Measurements from ENCODE around the gene N4BP2L1.
"Not testable (repeated sequence)": the region's sequence is repeated elsewhere in the genome, so short reads cannot be mapped to it uniquely, and the experiment has no call there.

The N4BP2L1 gene

DNA sequence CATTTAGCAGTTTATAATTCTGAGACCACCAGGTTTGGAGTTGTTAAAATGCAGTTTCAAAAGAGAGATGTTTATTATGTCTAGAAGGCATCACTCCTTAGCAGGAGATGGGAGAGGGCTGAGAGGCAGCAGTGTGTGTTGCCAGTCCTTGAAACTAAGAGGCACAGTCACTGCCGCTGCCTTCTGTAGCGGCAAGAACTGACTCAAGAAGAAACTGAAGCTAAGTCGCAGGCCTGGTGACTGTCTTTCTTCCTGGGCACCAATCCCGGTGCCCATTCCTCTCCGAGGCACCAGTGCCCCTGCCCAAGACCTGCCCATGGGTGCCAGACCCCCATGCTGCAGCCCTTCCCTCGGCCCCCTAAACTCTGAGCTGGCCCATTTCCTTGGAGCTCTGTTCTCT, 20.1 kb downstream of the N4BP2L1 start:
- no peak for DNase-seq (ENCODE audit: low read depth)
- H3K4me3 ChIP-seq (ENCODE audit: low read depth, low read length): no peak overlapping the region

DNA sequence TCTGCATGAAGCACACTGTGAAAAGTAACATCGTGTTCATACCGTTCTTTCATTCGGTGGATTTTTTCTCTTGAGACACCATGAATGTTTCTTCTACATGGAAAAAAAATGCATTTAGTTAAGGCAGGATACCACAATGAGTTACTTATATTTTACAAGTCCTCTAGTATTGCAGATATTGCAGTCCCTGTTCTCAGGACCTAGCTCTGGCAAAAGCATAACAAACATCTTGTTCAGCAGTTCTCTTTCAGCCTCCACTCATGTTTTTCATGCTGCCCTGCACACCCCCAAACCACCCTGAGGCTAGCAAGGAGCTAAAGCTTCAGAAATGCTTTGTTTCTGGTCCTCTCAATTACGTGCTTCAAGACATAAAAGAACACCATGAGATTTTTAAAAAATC, 24.8 kb downstream of the N4BP2L1 start:
- no peak for DNase-seq (ENCODE audit: low read depth)

DNA sequence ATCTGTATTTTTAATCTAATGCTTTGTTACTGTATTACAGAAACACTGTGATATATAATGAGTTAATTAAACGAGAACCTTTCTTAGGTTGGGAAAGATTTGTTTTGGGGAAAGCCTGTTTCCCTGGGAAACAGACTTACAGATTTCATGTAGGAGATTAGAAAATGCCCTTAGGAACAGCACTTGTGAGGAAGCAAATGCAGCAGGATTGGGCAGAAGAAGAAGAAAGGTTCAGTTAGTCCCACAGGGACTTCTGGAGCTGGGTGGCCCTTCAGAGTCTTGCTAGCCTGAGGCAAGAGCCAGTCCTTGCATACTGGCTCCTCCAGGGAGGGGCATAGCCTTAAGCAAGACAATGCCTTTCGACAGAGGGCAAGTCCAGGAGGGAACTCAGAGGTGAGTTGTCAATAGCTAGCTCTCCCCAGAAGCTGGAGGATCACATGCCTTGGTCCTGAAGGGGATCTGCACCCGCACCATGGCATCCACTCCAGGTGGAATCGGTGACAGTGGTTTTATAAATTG, 36.8 kb downstream of the N4BP2L1 start:
- H3K4me3 ChIP-seq (ENCODE audit: low read depth, low read length): no peak overlapping the region
- no peak for DNase-seq (ENCODE audit: low read depth)

More for the DNA sequence above, 24.8 kb downstream of the N4BP2L1 start:
- H3K4me3 ChIP-seq (ENCODE audit: low read depth, low read length): no peak overlapping the region

DNA sequence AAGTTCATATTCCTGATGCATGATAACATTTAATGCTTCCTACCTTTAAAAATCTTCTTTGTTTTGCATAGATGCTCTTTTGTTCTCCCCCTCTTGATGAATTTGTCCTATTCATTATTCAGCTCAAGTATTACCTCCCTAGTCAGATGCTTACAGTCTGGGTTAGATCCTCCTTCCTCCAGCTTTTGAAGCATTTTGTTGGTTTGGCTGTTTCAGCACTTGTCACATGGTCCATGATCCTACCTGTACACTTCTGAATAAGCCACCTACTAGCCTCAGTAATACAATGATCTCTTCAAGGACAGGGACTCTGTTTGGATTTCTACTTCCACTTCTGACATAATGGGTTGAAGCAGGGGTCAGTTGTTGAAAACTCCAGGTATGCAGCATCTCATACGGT, 37.4 kb downstream of the N4BP2L1 start:
- H3K4me3 ChIP-seq (ENCODE audit: low read depth, low read length): no peak overlapping the region
- no peak for DNase-seq (ENCODE audit: low read depth)

DNA sequence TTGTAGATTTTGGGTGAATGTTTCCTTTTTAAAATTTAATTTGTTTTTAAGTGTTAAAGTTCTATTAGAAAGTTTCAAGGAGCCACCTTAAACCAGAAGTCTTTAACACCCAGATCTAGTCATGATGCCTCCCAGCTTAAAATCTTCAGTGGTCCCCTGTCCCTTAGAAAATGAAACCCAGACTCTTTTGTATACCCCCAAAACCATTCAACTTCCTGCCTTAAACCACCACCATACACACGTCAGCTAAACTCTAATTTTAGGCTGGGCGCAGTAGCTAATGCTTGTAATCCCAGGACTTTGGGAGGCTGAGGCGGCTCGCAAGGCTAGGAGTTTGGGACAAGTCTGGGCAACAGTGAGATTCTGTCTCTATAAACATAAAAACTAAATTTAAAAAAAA, 37.9 kb downstream of the N4BP2L1 start:
- no peak for DNase-seq (ENCODE audit: low read depth)
- H3K4me3 ChIP-seq (ENCODE audit: low read depth, low read length): no peak overlapping the region

DNA sequence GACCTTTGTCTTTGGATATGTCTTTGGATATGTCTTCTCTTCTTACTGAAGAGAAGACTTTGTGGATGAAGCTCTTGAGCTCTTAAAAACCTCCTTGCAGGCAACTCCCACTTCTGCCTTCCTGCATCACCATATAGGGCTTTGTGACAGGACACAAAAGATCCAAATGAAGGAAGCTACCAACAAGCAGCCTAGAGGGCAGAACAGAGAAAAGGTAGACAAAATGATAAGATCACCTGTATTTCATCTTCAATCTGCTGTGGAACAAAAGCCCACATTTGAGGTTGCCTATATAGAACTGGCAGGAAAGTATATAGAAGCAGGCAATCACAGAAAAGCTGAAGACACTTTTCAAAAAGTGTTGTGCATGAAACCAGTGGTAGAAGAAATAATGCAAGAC, 42.5 kb downstream of the N4BP2L1 start:
- no peak overlapping the region for H3K4me3 ChIP-seq (ENCODE audit: low read depth, low read length)
- DNase-seq (ENCODE audit: low read depth): no peak

DNA sequence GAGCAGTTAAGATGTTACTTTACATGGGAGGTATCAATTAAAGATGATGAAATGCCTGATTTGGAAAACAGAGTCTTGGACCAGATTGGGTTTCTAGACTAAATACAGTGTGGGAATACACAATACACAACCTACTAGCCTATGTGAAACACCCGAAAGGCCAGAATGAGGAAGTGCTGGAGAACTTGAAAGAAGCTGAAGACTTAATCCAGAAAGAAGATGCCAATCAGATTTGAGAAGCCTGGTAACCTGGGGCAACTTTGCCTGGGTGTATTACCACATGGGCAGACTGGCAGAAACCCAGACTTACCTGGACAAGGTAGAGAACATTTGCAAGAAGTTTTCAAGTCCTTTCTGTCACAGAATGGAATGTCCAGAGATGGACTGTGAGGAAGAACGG, 43.2 kb downstream of the N4BP2L1 start:
- H3K4me3 ChIP-seq (ENCODE audit: low read depth, low read length): no peak overlapping the region
- DNase-seq (ENCODE audit: low read depth): no peak

DNA sequence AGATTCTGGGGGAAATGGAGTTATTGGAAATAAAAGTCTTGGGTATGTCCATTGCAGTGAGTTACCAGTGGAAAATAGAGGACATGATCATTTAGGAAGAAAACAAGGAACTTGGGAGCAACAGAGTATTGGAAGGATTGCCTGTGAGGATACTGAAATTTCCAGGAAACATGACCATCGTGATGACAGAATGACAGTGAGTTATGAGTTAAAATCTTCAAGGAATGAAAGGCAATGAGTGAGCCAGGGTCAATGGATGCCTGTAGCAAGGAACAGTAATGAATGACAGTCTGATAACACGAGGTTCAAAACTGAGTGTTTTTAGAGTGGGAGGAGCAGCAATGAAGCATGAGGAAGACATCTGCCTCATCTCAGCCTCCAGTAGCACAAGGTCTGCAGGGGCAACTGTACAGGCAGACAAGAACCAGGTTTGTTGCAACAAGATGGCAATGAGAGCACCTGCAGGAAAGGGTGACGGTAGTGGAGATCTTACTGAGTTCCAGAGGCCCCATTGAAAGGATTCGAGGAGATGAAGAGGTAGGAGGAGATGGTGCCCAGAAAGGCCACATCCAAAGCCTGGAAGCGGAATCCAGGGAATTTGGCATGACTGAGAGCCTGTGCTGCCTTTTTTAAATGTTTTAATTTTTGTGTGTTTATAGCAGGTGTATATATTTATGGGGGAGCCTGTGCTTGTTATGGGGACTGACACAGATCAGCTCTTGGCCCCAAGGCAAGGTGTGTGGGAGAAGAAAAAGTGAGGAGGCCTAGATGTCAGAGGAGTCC, 43.9 kb downstream of the N4BP2L1 start:
- H3K4me3 ChIP-seq (ENCODE audit: low read depth, low read length): no peak overlapping the region
- no peak for DNase-seq (ENCODE audit: low read depth)

DNA sequence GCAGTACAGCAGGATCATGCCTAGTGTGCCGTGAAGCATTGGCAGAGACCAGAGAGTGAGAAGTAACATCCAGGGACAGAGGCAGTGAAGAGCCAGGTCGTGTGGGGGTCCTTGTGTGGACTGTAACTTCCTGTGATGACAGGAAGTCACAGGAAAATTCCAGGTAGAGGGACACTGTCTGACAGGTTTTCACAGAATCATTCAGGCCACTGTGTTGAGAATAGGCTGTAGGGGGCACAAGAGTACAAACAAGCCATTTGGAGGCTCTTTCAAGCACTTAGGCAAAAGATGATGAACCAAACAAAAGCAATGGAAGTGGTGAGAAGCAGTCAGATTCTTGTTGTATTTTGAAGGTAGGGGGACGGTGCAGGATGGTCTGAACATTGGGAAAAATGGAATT, 46.4 kb downstream of the N4BP2L1 start:
- peak; percentile 3 for DNase-seq (ENCODE audit: low read depth)
- H3K4me3 ChIP-seq (ENCODE audit: low read depth, low read length): no peak overlapping the region

DNA sequence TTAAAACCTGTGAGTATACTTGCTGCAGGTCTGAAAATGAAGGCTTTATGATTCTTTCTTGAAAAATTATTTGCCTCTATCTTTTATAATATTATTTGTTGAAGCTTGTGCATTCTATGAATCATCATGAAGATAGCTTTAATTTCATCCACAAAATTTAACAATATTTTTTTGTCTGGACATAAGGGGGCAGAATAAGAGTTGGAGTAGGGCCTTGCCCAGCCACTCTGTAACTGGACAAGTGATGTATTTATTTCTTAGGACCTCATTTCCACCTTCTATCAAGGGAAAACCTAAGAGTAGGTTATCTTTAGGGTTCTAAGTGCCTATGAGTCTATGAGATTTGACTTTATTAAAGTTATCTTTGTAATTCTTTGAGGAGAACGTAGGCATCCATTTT, 49.9 kb downstream of the N4BP2L1 start:
- no peak overlapping the region for H3K4me3 ChIP-seq (ENCODE audit: low read depth, low read length)
- no peak for DNase-seq (ENCODE audit: low read depth)

DNA sequence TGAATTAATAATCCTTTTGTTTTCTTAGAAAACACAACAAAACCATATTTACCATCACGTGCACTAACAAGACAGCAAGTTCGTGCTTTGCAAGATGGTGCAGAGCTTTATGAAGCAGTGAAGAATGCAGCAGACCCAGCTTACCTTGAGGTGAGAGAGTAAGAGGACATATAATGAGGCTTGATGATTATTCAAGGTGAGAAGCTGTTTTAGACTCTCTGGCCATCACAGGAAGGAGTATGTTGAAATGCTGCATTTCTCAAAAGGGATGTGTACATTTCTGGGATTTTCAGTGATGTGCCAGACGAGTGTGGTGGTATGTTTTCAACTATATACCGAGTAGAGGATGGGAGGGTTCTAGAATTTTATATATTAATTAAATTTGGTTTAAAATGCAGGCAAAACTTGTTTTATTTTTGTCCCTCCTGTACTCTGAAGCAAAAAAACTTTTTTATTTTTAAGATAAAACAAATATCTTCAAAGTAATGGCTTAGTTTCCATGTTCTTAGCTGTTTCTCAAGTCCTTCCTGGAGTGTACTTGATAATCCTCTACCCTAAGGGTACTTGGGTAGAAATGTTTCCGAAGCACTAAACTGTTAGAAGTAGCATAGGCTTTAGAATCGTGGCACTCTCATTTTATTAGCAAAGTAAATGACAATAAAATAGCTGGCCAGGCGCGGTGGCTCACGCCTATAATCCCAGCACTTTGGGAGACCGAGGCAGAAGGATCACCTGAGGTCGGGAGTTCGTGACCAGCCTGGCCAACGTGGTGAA, 51.1 kb downstream of the N4BP2L1 start:
- no peak overlapping the region for H3K4me3 ChIP-seq (ENCODE audit: low read depth, low read length)
- DNase-seq (ENCODE audit: low read depth): no peak

DNA sequence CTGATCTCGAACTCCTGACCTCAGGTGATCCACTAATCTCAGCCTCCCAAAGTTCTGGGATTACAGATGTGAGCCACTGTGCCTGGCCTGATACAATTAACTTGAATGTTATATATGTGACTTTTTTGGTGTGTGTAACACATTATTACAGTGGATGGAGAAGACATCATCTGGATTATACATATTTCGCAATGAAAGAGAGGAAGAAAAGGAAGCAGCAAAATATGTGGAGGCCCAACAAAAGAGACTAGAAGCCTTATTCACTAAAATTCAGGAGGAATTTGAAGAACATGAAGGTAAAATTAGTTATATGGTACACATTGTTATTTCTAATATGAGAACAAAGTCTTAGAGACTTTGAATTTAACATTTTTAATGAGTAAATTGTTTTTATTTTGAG, 57.1 kb downstream of the N4BP2L1 start:
- no peak overlapping the region for H3K4me3 ChIP-seq (ENCODE audit: low read depth, low read length)
- DNase-seq (ENCODE audit: low read depth): no peak

DNA sequence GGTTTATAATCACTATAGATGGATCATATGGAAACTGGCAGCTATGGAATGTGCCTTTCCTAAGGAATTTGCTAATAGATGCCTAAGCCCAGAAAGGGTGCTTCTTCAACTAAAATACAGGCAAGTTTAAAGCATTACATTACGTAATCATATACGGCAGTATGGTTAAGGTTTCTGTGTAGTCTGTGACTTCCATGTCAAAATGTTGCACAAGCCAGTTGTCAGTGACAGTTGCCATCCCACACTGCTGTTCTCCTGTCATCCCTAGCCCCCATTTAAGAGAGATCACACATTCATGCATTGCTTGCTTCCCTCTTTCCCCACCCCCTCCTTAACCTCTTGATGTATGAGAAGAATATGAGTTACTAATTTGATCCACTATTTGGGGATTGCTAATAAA, 65.4 kb downstream of the N4BP2L1 start:
- no peak for DNase-seq (ENCODE audit: low read depth)
- H3K4me3 ChIP-seq (ENCODE audit: low read depth, low read length): no peak overlapping the region

DNA sequence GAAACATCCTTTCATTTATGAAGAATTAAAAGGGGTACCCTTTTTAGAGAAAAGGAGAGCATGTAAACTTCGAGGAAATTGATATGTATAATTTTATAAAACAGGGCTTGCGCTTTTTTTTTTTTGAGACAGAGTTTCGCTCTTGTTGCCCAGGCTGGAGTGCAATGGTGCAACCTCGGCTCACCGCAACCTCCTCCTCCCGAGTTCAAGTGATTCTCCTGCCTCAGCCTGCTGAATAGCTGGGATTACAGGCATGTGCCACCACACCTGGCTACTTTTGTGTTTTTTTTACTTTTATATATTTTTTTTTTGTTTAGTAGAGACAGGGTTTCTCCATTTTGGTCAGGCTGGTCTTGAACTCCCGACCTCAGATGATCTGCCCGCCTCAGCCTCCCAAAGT, 72.0 kb downstream of the N4BP2L1 start:
- H3K4me3 ChIP-seq (ENCODE audit: low read depth, low read length); DNase-seq (ENCODE audit: low read depth): not testable (repeated sequence)

DNA sequence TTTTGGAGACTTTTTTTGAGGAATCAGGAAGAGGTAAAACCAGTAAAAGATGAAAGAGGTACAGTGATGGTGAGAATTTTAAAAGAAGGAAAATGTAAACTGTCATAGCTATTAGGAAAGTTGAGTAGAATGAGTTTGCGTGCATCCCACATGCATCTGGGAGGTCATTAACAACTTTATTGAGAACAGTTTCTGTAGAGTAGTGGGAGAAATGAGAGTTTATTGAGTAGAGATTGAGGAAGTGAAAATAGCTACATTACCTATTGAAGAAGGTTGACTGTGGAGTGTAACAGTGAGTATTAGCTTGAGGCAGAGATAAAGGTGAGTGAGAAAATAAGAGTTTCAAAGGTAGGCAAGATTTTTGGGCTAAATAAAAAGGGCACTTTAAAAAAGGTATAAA, 73.9 kb downstream of the N4BP2L1 start:
- H3K4me3 ChIP-seq (ENCODE audit: low read depth, low read length): no peak overlapping the region
- DNase-seq (ENCODE audit: low read depth): no peak

DNA sequence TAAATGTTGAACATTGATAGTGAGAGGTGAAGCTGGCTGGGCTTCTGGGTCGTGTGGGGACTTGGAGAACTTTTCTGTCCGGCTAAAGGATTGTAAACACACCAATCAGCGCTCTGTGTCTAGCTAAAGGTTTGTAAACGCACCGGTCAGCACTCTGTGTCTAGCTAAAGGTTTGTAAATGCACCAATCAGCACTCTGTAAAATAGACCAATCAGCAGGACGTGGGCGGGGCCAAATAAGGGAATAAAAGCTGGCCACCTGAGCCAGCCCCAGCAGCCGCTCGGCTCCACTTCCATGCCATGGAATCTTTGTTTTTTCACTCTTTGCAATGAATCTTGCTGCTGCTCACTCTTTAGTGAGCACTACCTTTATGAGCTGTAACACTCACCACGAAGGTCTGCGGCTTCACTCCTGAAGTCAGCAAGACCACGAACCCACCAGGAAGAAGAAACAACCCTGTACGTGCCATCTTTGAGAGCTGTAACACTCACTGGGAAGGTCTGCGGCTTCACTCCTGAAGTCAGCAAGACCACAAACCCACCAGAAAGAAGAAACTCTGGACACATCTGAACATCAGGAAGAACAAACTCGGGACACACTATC, 77.0 kb downstream of the N4BP2L1 start:
- not testable (repeated sequence) for H3K4me3 ChIP-seq (ENCODE audit: low read depth, low read length); DNase-seq (ENCODE audit: low read depth)
